GM15510 (cell line): ENCODE data around the gene NPFF.

Experiments
- POLR2A ChIP-seq: IDR thresholded peaks from 3 replicates; pipeline ENCODE4 v1.6.1; 2011; ENCODE audit warnings: borderline replicate concordance; ENCODE audit not compliant: insufficient read length; ENCODE audit errors: extremely low read depth

NPFF gene

GRCh38 chr12:53506881-53507602 is at the start of gene NPFF:
Gene NPFF, minus strand, starts transcription at chr12:53507484. Its CDS starts 10 bp downstream, at chr12:53507474.
- TF ChIP-seq POLR2A, result no peak

GRCh38 chr12:53552361-53553327 is 45.4 kb upstream of the NPFF start:
- no peak for TF ChIP-seq POLR2A

GRCh38 chr12:53551889-53552291 is 44.6 kb upstream of the NPFF start:
- no peak for TF ChIP-seq POLR2A

DNA sequence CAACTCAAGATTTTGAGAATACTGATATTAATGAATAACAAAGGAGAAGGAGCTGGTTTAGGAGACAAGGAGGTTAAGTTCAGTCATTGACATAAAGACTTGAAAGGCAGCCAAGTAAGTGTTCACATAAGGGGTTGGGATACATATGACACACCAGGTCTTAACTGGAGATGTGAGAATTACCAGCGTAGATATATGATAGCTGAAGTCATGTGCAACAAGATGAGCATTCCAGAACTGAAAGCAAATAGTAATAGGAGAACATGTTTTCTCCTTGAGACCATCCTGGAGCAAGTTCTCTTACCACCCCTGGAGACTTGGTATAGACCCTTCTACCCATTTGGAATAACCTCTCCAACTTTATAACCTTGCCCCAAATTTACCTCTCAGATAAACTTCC is 43.3 kb upstream of the NPFF start:
- TF ChIP-seq POLR2A, result no peak

GRCh38 chr12:53543539-53543938 is 36.3 kb upstream of the NPFF start:
- no peak for TF ChIP-seq POLR2A

GRCh38 chr12:53539526-53539925 is 32.2 kb upstream of the NPFF start:
- TF ChIP-seq POLR2A, result no peak

DNA sequence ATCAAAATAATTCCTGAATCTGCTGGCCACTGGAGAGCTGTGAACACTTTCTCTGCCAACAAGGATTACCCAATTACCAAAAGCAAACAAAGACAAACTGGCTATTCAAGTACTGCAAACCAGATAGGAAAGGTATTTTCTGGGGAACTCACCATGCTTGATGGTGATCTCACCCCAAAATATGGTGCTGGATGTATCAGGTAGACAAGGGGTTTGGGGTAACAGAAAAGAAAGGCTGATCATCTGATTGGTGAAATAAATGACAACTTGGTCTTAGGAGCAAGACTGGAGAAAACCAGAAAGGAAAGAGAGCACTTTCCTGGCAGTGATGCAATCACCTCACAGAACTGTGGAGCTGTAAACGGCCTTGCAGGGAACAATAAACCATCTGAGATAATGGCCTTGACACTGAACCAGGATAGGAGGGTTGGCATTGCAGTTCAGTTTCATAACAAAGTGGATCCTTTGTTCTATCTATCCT is 31.0 kb upstream of the NPFF start:
- TF ChIP-seq POLR2A, result no peak

DNA sequence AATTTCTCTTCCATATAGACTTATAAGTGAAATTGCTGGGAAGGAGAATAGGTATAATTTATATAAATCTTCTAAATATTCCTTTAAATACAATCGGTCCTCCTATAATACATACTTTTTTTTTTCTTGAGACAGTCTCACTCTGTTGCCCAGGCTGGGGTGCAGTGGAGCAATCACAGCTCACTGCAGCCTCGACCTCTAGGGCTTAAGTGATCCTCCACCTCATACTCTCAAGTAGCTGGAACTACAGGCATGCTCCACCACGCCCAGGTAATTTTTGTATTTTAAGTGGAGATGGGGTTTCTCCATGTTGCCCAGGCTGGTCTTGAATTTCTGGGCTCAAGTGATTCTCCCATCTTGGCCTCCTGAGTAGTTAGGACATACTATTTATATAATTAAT is 29.7 kb upstream of the NPFF start:
- no peak for TF ChIP-seq POLR2A

DNA sequence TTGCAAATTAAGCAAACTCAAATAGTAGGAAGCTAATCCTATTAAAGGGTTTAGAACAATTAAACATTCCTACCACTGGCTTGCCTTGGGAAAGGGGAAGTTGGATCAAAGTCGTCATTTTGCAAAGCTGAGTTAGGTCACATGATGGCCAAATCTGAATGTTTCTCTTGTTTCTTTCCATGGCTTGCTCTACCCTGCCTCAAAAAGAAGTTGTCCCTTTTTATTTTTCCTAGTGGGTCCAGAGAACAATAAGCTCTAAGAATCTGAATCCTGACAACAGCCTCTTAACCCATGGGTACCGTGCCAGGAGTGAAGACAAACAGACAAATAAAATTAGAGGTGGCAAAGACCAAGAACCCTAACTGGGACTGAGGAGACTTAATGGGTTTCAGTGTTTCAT is 26.2 kb upstream of the NPFF start:
- no peak for TF ChIP-seq POLR2A

- TF ChIP-seq POLR2A, result no peak
Observed at GRCh38 chr12:53532524-53533445, 25.5 kb upstream of the NPFF start.

DNA sequence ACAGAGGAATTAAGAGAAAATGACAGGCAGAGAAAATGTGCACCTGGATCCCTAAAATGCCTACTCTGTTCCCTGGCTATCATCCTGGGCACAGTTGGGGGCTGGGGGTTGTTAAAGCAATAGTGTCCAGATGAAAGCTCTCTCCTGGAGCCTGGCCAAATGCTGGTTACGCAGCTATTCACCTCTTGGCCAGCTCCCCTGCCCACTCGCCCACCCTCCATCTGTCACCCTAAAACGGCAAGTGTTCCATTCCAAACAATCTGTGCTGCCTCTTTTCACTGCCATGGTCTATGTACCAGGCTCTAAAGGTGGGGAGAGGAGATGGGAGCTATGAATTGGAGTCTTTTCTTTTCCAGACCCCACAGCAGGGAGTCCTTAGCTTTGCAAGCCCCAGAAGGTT is 24.7 kb upstream of the NPFF start:
- no peak for TF ChIP-seq POLR2A

DNA sequence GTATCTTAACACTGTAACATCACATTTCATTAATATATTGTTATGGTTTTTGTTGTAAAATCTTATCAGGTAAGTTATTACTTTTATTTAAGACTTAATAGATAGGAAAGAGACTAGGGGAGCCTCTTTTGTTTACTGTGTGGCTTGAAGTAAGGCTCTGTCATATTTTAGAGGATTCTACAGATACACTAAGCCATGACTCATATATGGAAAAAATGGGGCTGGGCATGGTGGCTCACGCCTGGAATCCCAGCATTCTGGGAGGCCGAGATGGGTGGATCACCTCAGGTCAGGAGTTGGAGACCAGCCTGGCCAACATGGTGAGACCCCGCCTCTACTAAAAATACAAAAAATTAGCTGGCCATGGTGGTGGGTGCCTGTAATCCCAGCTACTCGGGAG is 23.6 kb upstream of the NPFF start:
- no peak for TF ChIP-seq POLR2A

DNA sequence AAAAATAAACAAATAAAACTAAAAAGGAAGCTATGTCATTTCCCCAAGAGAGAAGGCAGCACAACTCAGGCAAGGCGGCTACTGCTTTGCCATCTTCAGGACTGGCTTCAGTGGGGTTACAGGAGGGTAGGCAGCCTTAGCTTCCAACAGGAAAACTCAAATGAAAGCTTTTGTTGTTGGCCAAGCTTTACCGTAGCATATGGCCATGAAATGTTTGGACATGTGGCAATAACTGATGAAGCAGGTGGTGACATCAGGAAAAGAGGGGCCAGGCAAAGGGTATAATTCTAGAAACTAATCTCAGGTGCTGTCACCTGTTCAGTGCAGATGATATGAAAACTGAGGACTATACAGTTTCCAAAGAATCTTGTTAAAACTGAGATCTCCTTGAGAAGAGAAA is 22.8 kb upstream of the NPFF start:
- no peak for TF ChIP-seq POLR2A

- TF ChIP-seq POLR2A, result no peak
Observed at GRCh38 chr12:53524476-53524875, 17.2 kb upstream of the NPFF start.
